ENCODE measurements around the gene TMPRSS6. TPM values are rescaled to one million over a fixed set of nuclear protein-coding genes. Genes with fewer than 3 reads are reported as not detected.

The TMPRSS6 gene
- total RNA-seq, 1 experiment from 2014 or later: not detected

DNA sequence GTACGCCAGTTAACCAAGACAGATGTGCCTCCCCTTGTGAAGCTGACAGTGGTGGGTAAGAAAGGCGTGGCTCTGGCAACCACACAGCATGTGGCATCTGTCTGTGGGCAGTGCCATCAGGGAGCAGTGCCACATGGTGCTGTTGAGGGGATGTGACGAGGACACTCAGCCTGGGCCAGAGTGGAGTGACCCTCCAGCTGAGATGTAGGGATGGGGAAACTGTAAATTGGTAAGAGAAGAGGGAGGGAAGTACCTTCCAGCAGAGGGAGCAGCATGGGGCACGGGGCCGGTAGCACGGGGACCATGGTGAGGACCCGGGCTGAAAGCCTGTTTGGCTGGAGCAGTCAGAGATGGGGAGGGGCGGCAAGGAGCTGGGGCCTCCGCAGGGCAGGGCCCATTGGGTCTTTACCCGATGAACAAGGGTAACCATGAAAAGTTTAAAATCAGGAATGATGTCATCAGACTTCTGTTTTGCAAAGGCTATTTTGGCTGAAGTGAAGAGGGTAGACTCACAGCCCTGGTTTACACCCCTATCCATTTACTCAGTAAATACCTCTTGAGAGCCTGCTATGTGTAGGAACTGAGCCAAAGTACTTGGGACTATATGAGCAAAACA, 10.4 kb downstream of the TMPRSS6 start:
- intact Hi-C loops (cut with micrococcal nuclease): no loop called here
- no peaks in the 10 kb centered on the region for H3K4me1 Mint-ChIP-seq (ENCODE audit: insufficient read depth, unreplicated experiment)
- peaks cover 75% of the 10 kb centered on the region for H3K27me3 Mint-ChIP-seq (ENCODE audit: insufficient read depth, unreplicated experiment)
- no peak overlapping the region for H3K4me3 Mint-ChIP-seq (ENCODE audit: unreplicated experiment)
- ChIA-PET POLR2A (no interaction called here), CTCF (no interaction called here)
- no peaks in the 10 kb centered on the region for H3K9me3 Mint-ChIP-seq (ENCODE audit: unreplicated experiment)
- no peak for DNase-seq (ENCODE audit: unreplicated experiment)
- H3K27ac Mint-ChIP-seq (ENCODE audit: low read depth, unreplicated experiment): no peak overlapping the region
- no peaks in the 10 kb centered on the region for H3K36me3 Mint-ChIP-seq (ENCODE audit: insufficient read depth, unreplicated experiment)
- TF ChIP-seq, protein P1, sequence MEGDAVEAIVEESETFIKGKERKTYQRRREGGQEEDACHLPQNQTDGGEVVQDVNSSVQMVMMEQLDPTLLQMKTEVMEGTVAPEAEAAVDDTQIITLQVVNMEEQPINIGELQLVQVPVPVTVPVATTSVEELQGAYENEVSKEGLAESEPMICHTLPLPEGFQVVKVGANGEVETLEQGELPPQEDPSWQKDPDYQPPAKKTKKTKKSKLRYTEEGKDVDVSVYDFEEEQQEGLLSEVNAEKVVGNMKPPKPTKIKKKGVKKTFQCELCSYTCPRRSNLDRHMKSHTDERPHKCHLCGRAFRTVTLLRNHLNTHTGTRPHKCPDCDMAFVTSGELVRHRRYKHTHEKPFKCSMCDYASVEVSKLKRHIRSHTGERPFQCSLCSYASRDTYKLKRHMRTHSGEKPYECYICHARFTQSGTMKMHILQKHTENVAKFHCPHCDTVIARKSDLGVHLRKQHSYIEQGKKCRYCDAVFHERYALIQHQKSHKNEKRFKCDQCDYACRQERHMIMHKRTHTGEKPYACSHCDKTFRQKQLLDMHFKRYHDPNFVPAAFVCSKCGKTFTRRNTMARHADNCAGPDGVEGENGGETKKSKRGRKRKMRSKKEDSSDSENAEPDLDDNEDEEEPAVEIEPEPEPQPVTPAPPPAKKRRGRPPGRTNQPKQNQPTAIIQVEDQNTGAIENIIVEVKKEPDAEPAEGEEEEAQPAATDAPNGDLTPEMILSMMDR (IDR thresholded peaks at IDR 0.05; ENCODE audit: unreplicated experiment): no peak
- BruUV-seq (replicated peaks): no TSS peak

DNA sequence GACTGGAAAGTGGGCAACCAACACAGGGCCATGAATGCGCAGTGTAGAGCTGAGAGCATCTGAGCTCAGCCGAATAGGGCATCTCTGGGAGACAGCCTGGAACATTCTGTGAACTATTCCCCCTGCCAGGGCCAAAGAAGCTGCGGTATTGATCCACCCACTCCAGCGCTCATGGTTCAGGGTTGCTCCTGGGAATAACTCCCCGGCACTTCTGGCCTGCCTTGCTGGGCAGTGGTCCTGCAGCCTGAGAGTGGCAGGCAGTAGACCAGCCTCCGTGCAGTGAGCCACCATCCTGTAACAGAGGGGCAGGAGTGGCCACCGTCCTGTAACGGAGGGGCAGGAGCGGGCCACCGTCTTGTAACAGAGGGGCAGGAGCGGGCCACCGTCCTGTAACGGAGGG, 12.2 kb downstream of the TMPRSS6 start:
- H3K36me3 Mint-ChIP-seq (ENCODE audit: insufficient read depth, unreplicated experiment): no peaks in the 10 kb centered on the region
- TF ChIP-seq, protein P1 (IDR thresholded peaks at IDR 0.05; ENCODE audit: unreplicated experiment): no peak
- intact Hi-C loops (cut with micrococcal nuclease): no loop called here
- no peak overlapping the region for H3K4me3 Mint-ChIP-seq (ENCODE audit: unreplicated experiment)
- no peaks in the 10 kb centered on the region for H3K4me1 Mint-ChIP-seq (ENCODE audit: insufficient read depth, unreplicated experiment)
- POLR2A ChIA-PET: no interaction called here
- no peaks in the 10 kb centered on the region for H3K9me3 Mint-ChIP-seq (ENCODE audit: unreplicated experiment)
- CTCF ChIA-PET: no interaction called here
- H3K27ac Mint-ChIP-seq (ENCODE audit: low read depth, unreplicated experiment): no peak overlapping the region
- BruUV-seq (replicated peaks): no TSS peak
- DNase-seq (ENCODE audit: unreplicated experiment): no peak
- peaks cover 69% of the 10 kb centered on the region for H3K27me3 Mint-ChIP-seq (ENCODE audit: insufficient read depth, unreplicated experiment)

DNA sequence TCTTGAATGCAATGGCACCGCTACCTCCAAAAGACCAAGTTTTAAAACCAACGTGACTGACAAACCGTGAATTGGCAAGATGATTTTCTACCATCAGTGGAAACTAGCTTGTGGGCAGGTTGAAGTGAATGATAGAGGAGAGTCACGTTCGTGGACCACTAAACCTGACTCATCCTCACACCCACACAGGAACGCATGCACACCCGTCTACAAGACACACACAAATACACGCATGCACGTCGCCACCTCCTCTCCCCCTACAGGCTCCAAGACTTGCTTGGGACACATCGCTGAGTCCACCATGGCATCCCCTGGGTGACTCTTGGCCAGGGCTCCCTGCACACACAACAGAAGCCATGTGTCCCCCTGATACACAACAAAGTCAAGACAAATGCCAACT, 14.4 kb downstream of the TMPRSS6 start:
- ChIA-PET POLR2A (no interaction called here), CTCF (interaction anchor here (1.7 kb wide), 1 partner anchor 18 kb away, joined by 3 read pairs; no protein-coding TSS in a partner anchor)
- Mint-ChIP-seq H3K27me3 (ENCODE audit: insufficient read depth, unreplicated experiment) (peaks cover 59% of the 10 kb centered on the region), H3K4me1 (ENCODE audit: insufficient read depth, unreplicated experiment) (no peaks in the 10 kb centered on the region), H3K9me3 (ENCODE audit: unreplicated experiment) (no peaks in the 10 kb centered on the region), H3K4me3 (ENCODE audit: unreplicated experiment) (no peak overlapping the region), H3K36me3 (ENCODE audit: insufficient read depth, unreplicated experiment) (no peaks in the 10 kb centered on the region), H3K27ac (ENCODE audit: low read depth, unreplicated experiment) (no peak overlapping the region)
- TF ChIP-seq, protein P1 (IDR thresholded peaks at IDR 0.05; ENCODE audit: unreplicated experiment): no peak
- intact Hi-C loops (cut with micrococcal nuclease): no loop called here
- no peak for DNase-seq (ENCODE audit: unreplicated experiment)
- BruUV-seq (replicated peaks): no TSS peak

DNA sequence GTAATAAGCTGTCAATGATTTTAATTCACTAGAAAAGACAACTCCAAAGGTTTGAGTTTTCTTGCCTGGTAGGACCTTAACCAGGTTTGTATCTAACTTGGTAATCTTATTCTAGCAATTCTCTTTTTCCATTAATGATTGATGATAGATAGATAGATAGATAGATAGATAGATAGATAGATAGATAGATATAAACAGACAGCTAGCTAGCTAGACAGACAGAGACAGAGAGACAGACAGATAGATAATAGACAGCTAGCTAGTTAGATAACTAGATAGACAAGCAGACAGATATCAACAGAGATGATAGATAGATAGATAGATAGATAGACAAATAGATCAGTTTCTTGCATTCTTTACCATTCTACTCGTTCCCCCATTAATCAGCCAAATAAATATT, 15.3 kb downstream of the TMPRSS6 start:
- Mint-ChIP-seq H3K4me1 (ENCODE audit: insufficient read depth, unreplicated experiment) (no peaks in the 10 kb centered on the region), H3K36me3 (ENCODE audit: insufficient read depth, unreplicated experiment) (no peaks in the 10 kb centered on the region), H3K27ac (ENCODE audit: low read depth, unreplicated experiment) (no peak overlapping the region), H3K4me3 (ENCODE audit: unreplicated experiment) (no peak overlapping the region), H3K9me3 (ENCODE audit: unreplicated experiment) (no peaks in the 10 kb centered on the region), H3K27me3 (ENCODE audit: insufficient read depth, unreplicated experiment) (peaks cover 50% of the 10 kb centered on the region)
- BruUV-seq (replicated peaks): no TSS peak
- ChIA-PET POLR2A (no interaction called here), CTCF (interaction anchor here (0.9 kb wide), 1 partner anchor 51 kb away, joined by 4 read pairs; no protein-coding TSS in a partner anchor)
- DNase-seq (ENCODE audit: unreplicated experiment): no peak
- TF ChIP-seq, protein P1 (IDR thresholded peaks at IDR 0.05; ENCODE audit: unreplicated experiment): no peak
- intact Hi-C loops (cut with micrococcal nuclease): no loop called here

All from MCF 10A (cell line).